GM19438 (cell line): Measurements from ENCODE around the gene KCNH6.

Experiments
- ATAC-seq: cut with Tn5 transposase; IDR thresholded peaks from one replicate; pipeline ENCODE4 v1.9.1; 2021; ENCODE audit warnings: low read depth; ENCODE audit not compliant: unreplicated experiment

The KCNH6 gene

GRCh38 chr17:63503341-63503705 lies 19.8 kb upstream of the KCNH6 start:
- ATAC-seq, result no peak

DNA sequence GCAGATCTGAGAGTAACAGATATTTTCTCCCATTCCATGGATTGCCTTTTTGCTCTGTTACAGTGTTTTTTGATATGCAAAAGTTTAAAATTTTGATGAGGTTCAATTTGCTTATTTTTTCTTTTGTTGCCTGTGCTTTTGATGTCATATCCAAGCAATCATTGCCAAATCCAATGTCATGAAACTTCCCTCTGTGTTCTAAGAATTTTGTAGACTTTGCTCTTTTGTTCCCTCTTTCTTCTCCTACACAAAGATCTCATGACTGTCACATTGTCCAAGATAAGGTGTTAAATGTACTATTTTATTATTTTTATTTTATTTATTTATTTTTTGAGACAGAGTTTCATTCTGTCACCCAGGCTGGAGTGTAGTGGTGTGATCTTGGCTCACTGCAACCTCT lies 18.9 kb upstream of the KCNH6 start:
- ATAC-seq, result no peak

DNA sequence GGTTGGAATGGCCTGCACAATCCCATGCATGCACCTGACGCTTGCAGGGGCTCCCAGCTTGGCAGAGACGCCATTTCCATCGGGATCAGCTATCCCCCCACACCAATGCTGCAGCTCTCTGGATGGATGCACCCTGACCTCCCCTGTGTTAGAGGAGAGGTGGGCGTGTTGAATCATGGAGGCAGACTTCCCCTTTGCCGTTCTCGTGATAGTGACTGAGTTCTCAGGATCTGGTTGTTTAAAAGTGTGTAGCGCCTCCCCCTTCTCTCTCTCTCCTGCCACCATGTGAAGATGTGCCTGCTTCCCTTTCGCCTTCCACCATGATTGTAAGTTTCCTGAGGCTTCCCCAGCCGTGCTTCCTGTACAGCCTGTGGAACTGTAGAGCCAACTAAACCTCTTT lies 17.8 kb upstream of the KCNH6 start:
- no peak for ATAC-seq

GRCh38 chr17:63506627-63507026 lies 16.5 kb upstream of the KCNH6 start:
- ATAC-seq, result no peak

DNA sequence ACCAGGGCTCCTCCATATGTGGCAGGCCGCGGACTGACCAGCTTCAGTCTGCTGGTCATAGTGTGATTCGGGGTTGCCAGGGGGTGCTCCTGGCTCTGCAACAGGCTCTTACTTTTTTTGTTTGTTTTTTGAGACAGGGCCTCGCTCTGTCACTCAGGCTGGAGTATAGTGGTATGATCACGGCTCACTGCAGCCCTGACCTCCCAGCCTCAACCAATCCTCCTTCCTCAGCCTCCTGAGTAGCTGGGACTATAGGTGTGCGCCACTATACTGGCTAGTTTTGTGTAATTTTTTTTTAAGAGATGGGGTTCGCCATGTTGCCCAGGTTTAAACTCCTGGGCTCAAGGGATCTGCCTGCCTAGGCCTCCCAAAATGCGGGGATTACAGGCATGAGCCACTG lies 11.8 kb upstream of the KCNH6 start:
- ATAC-seq, result no peak

DNA sequence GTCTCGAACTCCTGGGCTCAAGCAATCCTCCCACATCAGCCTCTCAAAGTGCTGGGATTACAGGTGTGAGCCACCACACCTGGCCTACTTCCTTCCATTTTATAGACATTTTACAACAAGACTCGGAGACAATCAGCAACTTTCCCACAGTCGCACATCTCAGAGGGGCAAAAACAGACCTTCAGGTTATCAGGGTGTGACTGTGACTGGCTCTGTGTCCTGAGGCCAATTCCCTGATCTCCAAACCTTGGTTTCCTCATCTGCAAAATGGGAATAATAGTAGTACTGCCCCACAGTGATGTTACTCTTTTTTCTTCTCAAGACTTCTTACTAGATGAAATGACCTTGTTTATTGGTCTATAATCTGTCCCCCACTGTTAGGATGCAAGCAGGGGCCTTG lies 10.8 kb upstream of the KCNH6 start:
- ATAC-seq, result no peak

- no peak for ATAC-seq
Observed at GRCh38 chr17:63512896-63513644, 10.1 kb upstream of the KCNH6 start.

DNA sequence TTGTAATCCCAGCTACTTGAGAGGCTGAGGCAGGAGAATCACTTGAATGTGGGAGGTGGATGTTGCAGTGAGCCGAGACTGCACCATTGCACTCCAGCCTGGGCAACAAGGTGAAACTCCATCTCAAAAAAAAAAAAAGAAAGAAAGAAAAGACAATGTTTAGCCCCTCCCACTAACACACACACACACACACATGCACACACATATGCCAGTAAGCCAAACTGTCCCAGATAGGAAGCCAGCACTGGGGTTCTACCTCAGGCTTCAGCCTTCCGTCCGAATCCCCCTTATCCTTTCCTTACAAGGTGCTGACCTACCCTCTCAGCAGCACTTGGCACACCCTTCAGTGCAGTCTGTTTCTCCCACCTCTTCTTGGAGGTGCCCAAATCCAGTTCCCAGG lies 8.7 kb upstream of the KCNH6 start:
- ATAC-seq, result no peak

DNA sequence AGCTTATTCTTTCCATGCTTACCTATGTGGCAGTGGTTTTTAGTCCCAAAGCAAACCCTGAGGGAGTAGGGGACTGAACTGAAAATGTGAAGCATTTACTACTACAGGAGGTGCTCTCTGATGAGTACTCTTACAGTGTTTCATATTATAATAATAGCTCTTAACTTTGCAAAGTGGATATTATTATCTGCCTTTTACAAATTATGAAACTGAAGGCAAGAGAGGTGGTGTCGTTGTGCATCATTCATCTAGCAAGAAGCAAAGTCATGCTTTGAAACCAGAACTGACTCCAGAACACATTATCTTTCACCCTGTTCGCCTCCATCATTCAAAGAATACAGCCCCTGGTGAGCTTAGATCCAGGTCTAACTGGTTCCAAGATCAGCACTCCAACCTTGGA lies 8.2 kb upstream of the KCNH6 start:
- ATAC-seq, result no peak

GRCh38 chr17:63515426-63515825 lies 7.7 kb upstream of the KCNH6 start:
- no peak for ATAC-seq

- no peak for ATAC-seq
Observed at GRCh38 chr17:63516910-63517824, 6.0 kb upstream of the KCNH6 start.

GRCh38 chr17:63517825-63518534 lies 5.2 kb upstream of the KCNH6 start:
- no peak for ATAC-seq

- no peak for ATAC-seq
Observed at GRCh38 chr17:63519116-63519881, 3.9 kb upstream of the KCNH6 start.

DNA sequence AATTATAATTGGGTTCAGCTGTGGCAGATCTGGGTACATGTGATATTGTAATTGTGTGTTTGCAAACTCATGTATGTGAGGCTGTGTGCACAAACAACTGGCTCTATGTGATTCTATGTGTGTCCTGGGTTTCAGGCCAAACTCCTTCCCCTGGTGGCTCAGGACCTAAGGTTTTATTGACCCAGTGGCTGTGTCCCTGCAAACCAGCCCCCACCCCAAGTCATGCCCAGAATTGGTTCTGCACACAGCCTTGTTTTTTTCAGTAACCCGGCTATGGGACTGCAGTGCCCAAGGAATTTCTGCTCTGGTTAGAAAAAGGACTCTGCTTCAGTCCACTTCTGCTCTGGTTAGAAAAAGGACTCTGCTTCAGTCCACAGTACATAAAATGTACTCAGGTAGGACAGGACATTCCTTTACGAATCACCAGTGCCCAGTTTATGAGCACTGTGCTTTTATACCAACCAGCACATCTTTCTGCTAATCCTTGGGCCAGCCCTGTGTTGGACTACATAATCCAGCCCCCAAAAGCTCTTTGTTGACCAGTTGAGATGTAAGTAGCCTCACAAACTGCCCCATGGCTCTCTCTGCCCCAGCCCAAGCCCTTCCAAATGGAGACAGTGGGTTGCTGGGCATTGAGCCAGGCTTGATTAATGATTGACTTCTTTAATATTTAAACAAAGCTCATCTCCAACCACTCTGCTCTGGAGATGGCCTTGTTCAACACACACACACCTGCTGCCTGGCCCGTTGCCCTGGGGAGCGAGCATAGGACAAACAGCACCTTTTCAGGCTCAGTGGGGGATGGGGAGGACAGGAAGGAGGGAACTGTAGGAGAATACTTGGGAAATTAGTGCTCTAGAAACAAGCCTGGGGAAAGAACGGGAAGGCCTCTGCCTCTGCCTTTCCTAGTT lies 2.9 kb upstream of the KCNH6 start:
- ATAC-seq, result no peak

GRCh38 chr17:63524051-63524450 lies 893 bp downstream of the KCNH6 start:
- no peak for ATAC-seq

DNA sequence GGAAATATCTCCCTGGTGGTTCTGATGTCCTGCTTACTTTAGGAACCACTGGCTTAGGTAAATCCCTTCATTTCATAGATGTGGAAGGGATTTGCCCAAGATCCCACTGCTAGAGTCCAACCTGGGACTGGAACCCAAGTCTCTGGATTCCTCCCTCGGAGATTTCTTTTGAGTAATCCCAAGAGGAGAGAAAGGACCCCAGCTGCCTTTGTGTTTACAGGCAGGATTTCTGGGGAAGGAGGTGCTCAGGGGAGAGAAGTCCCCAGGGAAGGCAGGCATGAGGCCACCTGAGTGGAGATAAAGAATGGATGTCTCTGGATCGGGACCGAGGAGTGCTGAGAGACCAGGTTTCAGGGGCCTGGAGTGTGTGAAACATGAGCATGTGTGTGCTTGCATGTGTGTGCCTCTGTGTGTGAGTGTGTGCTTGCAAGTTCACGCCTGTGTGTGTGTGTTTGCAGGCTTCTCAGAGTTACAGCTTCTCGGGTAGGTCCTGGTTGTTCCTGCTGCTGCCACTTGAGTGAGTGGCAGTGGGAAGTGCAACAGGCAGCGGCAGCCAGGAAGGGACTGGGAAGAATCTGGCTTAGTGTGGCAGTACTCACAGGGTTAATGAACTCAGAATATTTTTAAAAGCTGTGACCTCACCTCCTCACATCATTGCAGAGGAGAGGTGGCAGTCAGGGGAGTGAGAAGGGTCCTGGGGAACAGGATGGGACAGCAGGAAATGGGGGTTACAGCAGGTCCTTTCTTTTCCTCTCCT lies 2.2 kb downstream of the KCNH6 start:
- no peak for ATAC-seq

DNA sequence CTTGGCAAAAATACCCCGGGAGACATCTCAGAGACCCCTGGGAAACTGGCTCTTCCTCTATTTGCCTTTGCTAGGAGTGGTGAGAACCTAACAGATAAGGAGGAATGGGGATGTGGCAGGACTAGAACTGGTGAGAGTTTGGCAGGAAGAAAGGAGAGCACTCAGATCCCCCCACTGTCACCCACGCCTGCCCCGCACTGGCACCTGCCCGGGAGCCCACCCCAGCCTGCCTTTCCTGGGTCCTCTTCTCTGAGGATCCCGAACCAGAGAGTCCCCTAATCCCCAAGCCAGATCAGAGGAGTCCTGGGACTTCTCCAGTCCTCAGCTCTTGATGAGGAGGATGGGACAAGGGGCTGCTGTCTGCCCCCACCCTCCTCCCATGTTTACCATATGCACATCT lies 3.7 kb downstream of the KCNH6 start:
- ATAC-seq, result no peak

GRCh38 chr17:63528183-63528582 lies 5.0 kb downstream of the KCNH6 start:
- no peak for ATAC-seq
